KMS-11 (cell line): ENCODE measurements around the gene GATA2.

Source experiments
- H2AFZ ChIP-seq: fragments of 200-600 bp; sonication (generic); 2 replicates; pipeline ENCODE4 v1.6.1; 2016; ENCODE audit warnings: antibody characterized with exemption, mixed run types, low read depth
- H3K27ac ChIP-seq: fragments of 200-600 bp; sonication (generic); 2 replicates; pipeline ENCODE4 v1.6.1; 2016; ENCODE audit warnings: mild to moderate bottlenecking, mixed run types
- H3K27me3 ChIP-seq: fragments of 200-600 bp; sonication (generic); 2 replicates; pipeline ENCODE4 v1.6.1; 2017; ENCODE audit warnings: mild to moderate bottlenecking, low read depth, mixed run types, moderate library complexity; ENCODE audit not compliant: insufficient read depth
- H3K36me3 ChIP-seq: fragments of 200-600 bp; sonication (generic); 2 replicates; pipeline ENCODE4 v1.6.1; 2017; ENCODE audit warnings: mild to moderate bottlenecking, mixed run types; ENCODE audit not compliant: insufficient read depth
- H3K4me1 ChIP-seq: fragments of 200-600 bp; sonication (generic); 2 replicates; pipeline ENCODE4 v1.6.1; 2016; ENCODE audit warnings: mild to moderate bottlenecking, low read depth, mixed run types; ENCODE audit not compliant: poor library complexity, severe bottlenecking
- H3K4me2 ChIP-seq: fragments of 200-600 bp; sonication (generic); 2 replicates; pipeline ENCODE4 v1.7.0; 2016; ENCODE audit warnings: mild to moderate bottlenecking, mixed run types
- H3K4me3 ChIP-seq: fragments of 200-600 bp; sonication (generic); IDR thresholded peaks from 2 replicates; pipeline ENCODE4 v1.6.1; 2017; ENCODE audit warnings: low read depth, low read length, mixed read lengths; ENCODE audit not compliant: insufficient read depth
- H3K79me2 ChIP-seq: fragments of 200-600 bp; sonication (generic); 2 replicates; pipeline ENCODE4 v1.6.1; 2016; ENCODE audit warnings: low read depth, mixed run types; ENCODE audit not compliant: insufficient read depth
- H3K9ac ChIP-seq: fragments of 200-600 bp; sonication (generic); 2 replicates; pipeline ENCODE4 v1.6.1; 2016; ENCODE audit warnings: mild to moderate bottlenecking, mixed run types
- H4K20me1 ChIP-seq: fragments of 200-600 bp; sonication (generic); 2 replicates; pipeline ENCODE4 v1.6.1; 2016; ENCODE audit warnings: mild to moderate bottlenecking, mixed run types; ENCODE audit not compliant: insufficient read depth
- CTCF ChIP-seq: fragments of 200-600 bp; sonication (generic); conservative IDR thresholded peaks from 2 replicates; pipeline ENCODE4 v1.6.1; 2017; ENCODE audit warnings: low read depth, mild to moderate bottlenecking, antibody characterized with exemption, low read length, moderate library complexity, mixed read lengths

The GATA2 gene

GRCh38 chr3:128432971-128433836, 59.8 kb downstream of the GATA2 start:
- Histone ChIP-seq H3K4me1 (no peaks in the 10 kb centered on the region), H3K27me3 (peaks cover 14% of the 10 kb centered on the region; the same call in 1 of the 2 replicates), H3K27ac (no peak overlapping the region), H4K20me1 (no peaks in the 10 kb centered on the region), H2AFZ (no peak overlapping the region), H3K9ac (no peak overlapping the region), H3K4me3 (no peak overlapping the region), H3K36me3 (no peaks in the 10 kb centered on the region), H3K4me2 (no peak overlapping the region), H3K79me2 (no peaks in the 10 kb centered on the region)
- no peak for TF ChIP-seq CTCF

- no peak overlapping the region for H3K4me2 ChIP-seq
- H3K27me3 ChIP-seq = peaks cover 14% of the 10 kb centered on the region; the same call in 1 of the 2 replicates
- no peak overlapping the region for H3K9ac ChIP-seq
- no peak overlapping the region for H2AFZ ChIP-seq
- no peak overlapping the region for H3K27ac ChIP-seq
- H3K4me1 ChIP-seq = no peaks in the 10 kb centered on the region
- H3K79me2 ChIP-seq = no peaks in the 10 kb centered on the region
- H3K36me3 ChIP-seq = no peaks in the 10 kb centered on the region
- no peak for TF ChIP-seq CTCF
- H3K4me3 ChIP-seq = no peak overlapping the region
- H4K20me1 ChIP-seq = no peaks in the 10 kb centered on the region
Measured at GRCh38 chr3:128432301-128432970, 60.6 kb downstream of the GATA2 start.

- no peaks in the 10 kb centered on the region for H3K36me3 ChIP-seq
- TF ChIP-seq CTCF = no peak
- H3K27me3 ChIP-seq = peaks cover 14% of the 10 kb centered on the region; the same call in 1 of the 2 replicates
- H4K20me1 ChIP-seq = no peaks in the 10 kb centered on the region
- H3K4me1 ChIP-seq = no peaks in the 10 kb centered on the region
- no peak overlapping the region for H3K4me3 ChIP-seq
- H3K79me2 ChIP-seq = no peaks in the 10 kb centered on the region
- no peak overlapping the region for H2AFZ ChIP-seq
- no peak overlapping the region for H3K9ac ChIP-seq
- no peak overlapping the region for H3K27ac ChIP-seq
- H3K4me2 ChIP-seq = no peak overlapping the region
Measured at GRCh38 chr3:128431803-128432300, 61.1 kb downstream of the GATA2 start.

- Histone ChIP-seq H3K9ac (no peak overlapping the region), H3K79me2 (no peaks in the 10 kb centered on the region), H3K4me2 (no peak overlapping the region), H3K36me3 (no peaks in the 10 kb centered on the region), H3K27me3 (peaks cover 10% of the 10 kb centered on the region; the same call in 1 of the 2 replicates), H3K4me1 (no peaks in the 10 kb centered on the region), H4K20me1 (no peaks in the 10 kb centered on the region), H2AFZ (no peak overlapping the region), H3K27ac (no peak overlapping the region), H3K4me3 (no peak overlapping the region)
- no peak for TF ChIP-seq CTCF
Measured at GRCh38 chr3:128430731-128431130, 62.3 kb downstream of the GATA2 start.
